ENCODE measurements around the gene PPIF. TPM values are rescaled to one million over a fixed set of nuclear protein-coding genes. Genes with fewer than 3 reads are reported as not detected.

PPIF gene
- total RNA-seq, 4 donors from 2014 or later = 35.7 to 57.8 (median 45.0) TPM

DNA sequence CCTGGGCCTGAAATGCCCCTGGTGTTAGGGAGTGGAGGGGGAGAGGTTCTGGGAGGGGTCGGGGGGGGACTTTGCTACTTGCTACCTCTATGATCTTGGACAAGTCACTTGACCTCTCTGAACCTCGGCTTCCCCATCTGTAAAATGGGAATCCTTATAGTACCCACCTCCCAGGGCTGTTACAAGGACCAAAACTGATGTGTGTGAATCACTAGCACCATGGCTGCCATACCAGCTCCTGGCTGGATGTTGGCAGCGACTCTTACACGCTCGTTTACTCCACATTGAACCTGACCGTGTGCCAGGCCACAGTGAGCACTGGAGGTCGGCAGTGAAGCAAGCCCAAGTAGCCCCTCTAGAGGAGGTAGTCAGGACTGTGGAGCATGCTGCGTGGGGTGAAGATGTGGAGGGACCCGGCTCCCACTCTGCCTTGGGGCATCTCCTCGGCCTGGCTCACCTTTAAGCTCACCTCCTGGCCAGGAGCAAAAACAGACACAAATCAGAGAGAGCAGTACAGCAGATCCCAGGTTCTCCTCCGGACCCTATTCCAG lies 28.9 kb downstream of the PPIF start:
- Histone ChIP-seq H3K27ac (no peak overlapping the region), H3K36me3 (no peaks in the 10 kb centered on the region), H3K27me3 (no peaks in the 10 kb centered on the region), H3K4me1 (peaks cover 0 to 22% (median 0%) of the 10 kb centered on the region in 4 donors), H3K4me3 (no peak overlapping the region), H3K9me3 (no peaks in the 10 kb centered on the region)
- no peak for TF ChIP-seq POLR2A (IDR thresholded peaks at IDR 0.05)
- TF ChIP-seq, protein P1, sequence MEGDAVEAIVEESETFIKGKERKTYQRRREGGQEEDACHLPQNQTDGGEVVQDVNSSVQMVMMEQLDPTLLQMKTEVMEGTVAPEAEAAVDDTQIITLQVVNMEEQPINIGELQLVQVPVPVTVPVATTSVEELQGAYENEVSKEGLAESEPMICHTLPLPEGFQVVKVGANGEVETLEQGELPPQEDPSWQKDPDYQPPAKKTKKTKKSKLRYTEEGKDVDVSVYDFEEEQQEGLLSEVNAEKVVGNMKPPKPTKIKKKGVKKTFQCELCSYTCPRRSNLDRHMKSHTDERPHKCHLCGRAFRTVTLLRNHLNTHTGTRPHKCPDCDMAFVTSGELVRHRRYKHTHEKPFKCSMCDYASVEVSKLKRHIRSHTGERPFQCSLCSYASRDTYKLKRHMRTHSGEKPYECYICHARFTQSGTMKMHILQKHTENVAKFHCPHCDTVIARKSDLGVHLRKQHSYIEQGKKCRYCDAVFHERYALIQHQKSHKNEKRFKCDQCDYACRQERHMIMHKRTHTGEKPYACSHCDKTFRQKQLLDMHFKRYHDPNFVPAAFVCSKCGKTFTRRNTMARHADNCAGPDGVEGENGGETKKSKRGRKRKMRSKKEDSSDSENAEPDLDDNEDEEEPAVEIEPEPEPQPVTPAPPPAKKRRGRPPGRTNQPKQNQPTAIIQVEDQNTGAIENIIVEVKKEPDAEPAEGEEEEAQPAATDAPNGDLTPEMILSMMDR (IDR thresholded peaks at IDR 0.05) = no peak
- DNase-seq = peak in 1 of 3 donors; percentile 30

- peaks cover 0 to 28% (median 0%) of the 10 kb centered on the region in 4 donors for H3K4me1 ChIP-seq
- DNase-seq = peak in 1 of 3 donors; percentile 14
Measured at GRCh38 chr10:79376751-79377556, 29.7 kb downstream of the PPIF start.

GRCh38 chr10:79377557-79378382 lies 30.5 kb downstream of the PPIF start:
- H3K4me3 ChIP-seq = no peak overlapping the region
- DNase-seq = no peak
- H3K4me1 ChIP-seq = peaks cover 0 to 28% (median 0%) of the 10 kb centered on the region in 4 donors
- no peaks in the 10 kb centered on the region for H3K36me3 ChIP-seq
- no peaks in the 10 kb centered on the region for H3K9me3 ChIP-seq
- no peaks in the 10 kb centered on the region for H3K27me3 ChIP-seq
- H3K27ac ChIP-seq = no peak overlapping the region
- TF ChIP-seq POLR2A (IDR thresholded peaks at IDR 0.05) = no peak
- TF ChIP-seq, protein P1 (IDR thresholded peaks at IDR 0.05) = no peak

More at GRCh38 chr10:79376751-79377556, 29.7 kb downstream of the PPIF start:
- no peak overlapping the region for H3K27ac ChIP-seq
- H3K4me3 ChIP-seq = no peak overlapping the region
- no peaks in the 10 kb centered on the region for H3K27me3 ChIP-seq
- no peaks in the 10 kb centered on the region for H3K36me3 ChIP-seq
- no peaks in the 10 kb centered on the region for H3K9me3 ChIP-seq
- no peak for TF ChIP-seq POLR2A (IDR thresholded peaks at IDR 0.05)
- TF ChIP-seq, protein P1 (IDR thresholded peaks at IDR 0.05) = no peak

DNA sequence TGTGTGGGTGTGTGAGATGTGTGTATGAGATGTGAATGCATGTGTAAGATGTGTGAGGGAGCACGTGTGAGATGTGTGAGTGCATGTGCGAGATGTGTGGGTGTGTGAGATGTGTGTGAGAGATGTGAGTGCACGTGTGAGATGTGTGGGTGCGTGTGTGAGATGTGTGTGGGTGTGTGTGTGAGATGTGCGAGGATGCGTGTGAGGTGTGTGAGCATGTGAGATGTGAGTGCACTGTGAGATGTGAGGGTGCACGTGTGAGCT lies 31.0 kb downstream of the PPIF start:
- no peaks in the 10 kb centered on the region for H3K36me3 ChIP-seq
- H3K4me1 ChIP-seq = peaks cover 0 to 28% (median 0%) of the 10 kb centered on the region in 4 donors
- peak in 1 of 3 donors; percentile 17 for DNase-seq
- no peak overlapping the region for H3K27ac ChIP-seq
- no peaks in the 10 kb centered on the region for H3K9me3 ChIP-seq
- TF ChIP-seq, protein P1 (IDR thresholded peaks at IDR 0.05) = no peak
- no peak for TF ChIP-seq POLR2A (IDR thresholded peaks at IDR 0.05)
- no peak overlapping the region for H3K4me3 ChIP-seq
- no peaks in the 10 kb centered on the region for H3K27me3 ChIP-seq

DNA sequence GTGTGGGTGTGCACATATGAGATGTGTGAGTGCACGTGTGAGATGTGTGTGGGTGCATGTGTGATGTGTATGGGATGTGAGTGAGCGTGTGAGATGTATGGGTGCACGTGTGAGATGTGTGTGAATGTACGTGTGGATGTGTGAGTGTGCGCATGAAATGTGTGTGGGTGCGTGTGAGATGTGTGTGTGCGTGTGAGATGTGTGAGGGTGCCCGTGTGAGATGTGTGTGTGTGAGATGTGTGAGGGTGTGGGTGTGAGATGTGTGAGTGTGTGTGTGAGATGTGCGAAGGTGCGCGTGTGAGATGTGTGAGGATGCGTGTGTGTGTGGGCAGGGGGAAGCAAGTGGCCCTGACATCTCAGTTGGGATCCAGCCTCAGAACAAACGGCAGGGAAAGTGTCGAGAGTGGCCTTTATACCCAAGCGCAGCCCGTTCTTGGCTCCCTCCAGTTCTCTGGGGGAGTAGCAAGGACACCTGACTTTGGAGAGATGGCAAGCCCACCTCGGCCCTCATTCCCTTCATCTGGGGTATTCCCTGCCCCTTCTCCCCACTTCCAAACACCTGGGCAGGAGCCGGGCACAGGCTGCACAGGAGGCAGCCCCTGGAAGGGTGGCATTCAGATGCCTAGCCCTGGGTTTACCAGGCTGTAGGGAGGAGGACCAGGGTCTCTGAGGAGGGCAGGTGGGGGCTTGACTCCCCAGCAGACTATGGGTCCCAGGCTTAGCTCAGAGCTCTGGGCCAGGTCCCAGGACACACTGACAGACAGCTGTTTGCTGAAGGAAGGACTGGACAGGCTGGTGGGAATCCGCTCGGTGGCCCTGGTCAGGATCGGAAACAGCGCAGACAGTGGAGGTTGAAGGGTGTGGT lies 31.6 kb downstream of the PPIF start:
- Histone ChIP-seq H3K27ac (peak overlapping the region; percentile 12 to 81 (median 47)), H3K4me3 (no peak overlapping the region), H3K9me3 (no peaks in the 10 kb centered on the region), H3K36me3 (no peaks in the 10 kb centered on the region), H3K27me3 (no peaks in the 10 kb centered on the region), H3K4me1 (peaks cover 0 to 28% (median 0%) of the 10 kb centered on the region in 4 donors)
- no peak for TF ChIP-seq POLR2A (IDR thresholded peaks at IDR 0.05)
- TF ChIP-seq, protein P1 (IDR thresholded peaks at IDR 0.05) = no peak
- DNase-seq = peak in 1 of 3 donors; percentile 39
